K562 (cell line): ENCODE data around the gene KCNQ4. TPM values are rescaled to one million over a fixed set of nuclear protein-coding genes. Genes with fewer than 3 reads are reported as not detected.

Experiments
- ATAC-seq: fragments of 200-7000 bp; cut with Tn5 transposase; 3 replicates; pipeline ENCODE4 v1.9.1; 2020; ENCODE audit warnings: moderate library complexity
- BruUV-seq: library from RNA; stranded (reverse); fragments of 400-500 nt; replicated peaks from 2 replicates; lab custom pipeline; 2021; lab: Mats Ljungman, UMichigan
- CTCF ChIA-PET: fragments of 300-600 bp; formaldehyde crosslinking; extraction: SDS; loops from one replicate; lab custom pipeline; 2021; ENCODE audit warnings: low intra/inter-chr PET ratio; lab: Yijun Ruan, JAX
- POLR2A ChIA-PET: fragments of 300-600, 350-650 bp; sonication (Branson Sonifier 250); formaldehyde crosslinking; extraction: SDS; loops from one replicate; lab custom pipeline; 2021; ENCODE audit warnings: antibody characterized with exemption, inconsistent platforms; lab: Yijun Ruan, JAX
- DNase-seq, 4 experiments: peaks; one replicate each; pipeline versions ENCODE4 v3.0.0 to v3.0.0-alpha.2; 2011 to 2018; ENCODE audit warnings: low spot score in 3 of 4, mixed read lengths in 3 of 4; ENCODE audit errors: extremely low read depth in 1 of 4
- FAIRE-seq: peaks from 2 replicates; lab custom pipeline; 2011; peaks lifted over from hg19 to GRCh38; lab: Jason Lieb, UNC
- H2AFZ ChIP-seq: 2 replicates; pipeline ENCODE4 v1.6.0; 2011; ENCODE audit warnings: low read depth, low read length, control low read depth, inconsistent platforms
- H3K27ac ChIP-seq: fragments of 200-600 bp; 3 replicates; pipeline ENCODE4 v1.8.0; 2011; ENCODE audit warnings: low read depth, mild to moderate bottlenecking, control low read depth, inconsistent platforms, low read length, moderate library complexity, mixed read lengths; ENCODE audit errors: extremely low read depth
- H3K27me3 ChIP-seq, 2 experiments: fragments of 300-600 bp in 1 of 2; 2 replicates in 1 of 2; 3 replicates in 1 of 2; pipeline versions ENCODE4 v1.6.0 to v1.8.0; 2011; ENCODE audit warnings: inconsistent platforms in 2 of 2, low read length in 2 of 2, mild to moderate bottlenecking in 1 of 2, mixed read lengths in 1 of 2, moderate library complexity in 1 of 2; ENCODE audit not compliant: control insufficient read depth in 2 of 2, insufficient read depth in 2 of 2
- H3K36me3 ChIP-seq: fragments of 300-600 bp; 3 replicates; pipeline ENCODE4 v1.8.0; 2011; ENCODE audit warnings: mild to moderate bottlenecking, low read length, inconsistent platforms; ENCODE audit not compliant: control insufficient read depth, insufficient read depth
- H3K4me1 ChIP-seq, 2 experiments: fragments of 200-600 bp in 1 of 2; replicated peaks in 1 of 2; 2 replicates in 1 of 2; 3 replicates in 1 of 2; pipeline versions ENCODE4 v1.5.1 to v1.8.0; 2011; ENCODE audit warnings: inconsistent platforms in 2 of 2, low read length in 2 of 2, mild to moderate bottlenecking in 1 of 2, mixed read lengths in 1 of 2, moderate library complexity in 1 of 2; ENCODE audit not compliant: control insufficient read depth in 2 of 2, insufficient read depth in 2 of 2
- H3K4me2 ChIP-seq: 2 replicates; pipeline ENCODE4 v1.6.1; 2011; ENCODE audit warnings: low read length, control low read depth, inconsistent platforms, mixed read lengths; ENCODE audit not compliant: insufficient read depth
- H3K4me3 ChIP-seq: fragments of 200-600 bp; sonication (generic), shearing (Covaris generic); 2 replicates; pipeline ENCODE4 v1.5.1; 2016; ENCODE audit warnings: control low read depth, inconsistent platforms
- H3K79me2 ChIP-seq: fragments of 200-600 bp; 3 replicates; pipeline ENCODE4 v1.8.0; 2011; ENCODE audit warnings: low read length, inconsistent platforms; ENCODE audit not compliant: control insufficient read depth, insufficient read depth
- H3K9ac ChIP-seq, 2 experiments: 2 replicates each; pipeline versions ENCODE4 v1.6.0 to v1.6.1; 2011; ENCODE audit warnings: low read depth in 2 of 2, low read length in 2 of 2, control low read depth in 1 of 2, inconsistent platforms in 1 of 2, mild to moderate bottlenecking in 1 of 2, mixed read lengths in 1 of 2; ENCODE audit not compliant: insufficient read depth in 1 of 2
- H3K9me1 ChIP-seq: one replicate; pipeline ENCODE4 v1.6.0; 2011; ENCODE audit warnings: inconsistent platforms, mild to moderate bottlenecking, low read length, moderate library complexity; ENCODE audit not compliant: control insufficient read depth, insufficient read depth
- H3K9me3 ChIP-seq: replicated peaks from 2 replicates; pipeline ENCODE4 v1.5.1; 2011; ENCODE audit warnings: low read depth, low read length, inconsistent platforms; ENCODE audit not compliant: control insufficient read depth, insufficient read depth
- H4K20me1 ChIP-seq: replicated peaks from 2 replicates; pipeline ENCODE4 v1.6.1; 2011; ENCODE audit warnings: low read length, inconsistent platforms, mixed read lengths; ENCODE audit not compliant: control insufficient read depth, insufficient read depth
- ADNP ChIP-seq: fragments of 200-800 bp; sonication (Bioruptor generic); IDR thresholded peaks from 2 replicates; pipeline ENCODE4 v1.6.1; 2016; ENCODE audit warnings: missing genetic modification characterization, missing compliant biosample characterization
- BDP1 ChIP-seq: IDR thresholded peaks from 3 replicates; pipeline ENCODE4 v1.6.1; 2011; ENCODE audit not compliant: insufficient read length, insufficient read depth
- C11orf30 ChIP-seq: fragments of 450-650 bp; IDR thresholded peaks from 2 replicates; pipeline ENCODE4 v1.6.1; 2016; ENCODE audit warnings: low read depth, mild to moderate bottlenecking
- CBFA2T3 ChIP-seq: fragments of 450-650 bp; IDR thresholded peaks from 2 replicates; pipeline ENCODE4 v1.6.1; 2017
- DACH1 ChIP-seq: fragments of 450-650 bp; IDR thresholded peaks from 2 replicates; pipeline ENCODE4 v1.6.1; 2018; ENCODE audit not compliant: partially characterized antibody
- DPF2 ChIP-seq: fragments of 450-650 bp; IDR thresholded peaks from 2 replicates; pipeline ENCODE4 v1.6.1; 2016
- EP300 ChIP-seq: IDR thresholded peaks from 2 replicates; pipeline ENCODE4 v1.6.1; 2012; ENCODE audit warnings: low read length, improper control_type of control experiment
- ERF ChIP-seq: fragments of 450-650 bp; formaldehyde crosslinking; IDR thresholded peaks from 2 replicates; pipeline ENCODE4 v1.4.0; 2020; ENCODE audit warnings: mild to moderate bottlenecking, mixed read lengths
- ESRRA ChIP-seq: fragments of 450-650 bp; IDR thresholded peaks from 2 replicates; pipeline ENCODE4 v1.6.1; 2014; ENCODE audit warnings: low read depth, mild to moderate bottlenecking, moderate library complexity, borderline replicate concordance
- IRF9 ChIP-seq: fragments of 450-650 bp; IDR thresholded peaks from 2 replicates; pipeline ENCODE4 v1.6.1; 2016; ENCODE audit warnings: missing biosample characterization, missing genetic modification characterization
- NFE2 ChIP-seq: IDR thresholded peaks from 2 replicates; pipeline ENCODE4 v1.6.1; 2014; ENCODE audit warnings: antibody characterized with exemption, low read depth
- STAT6 ChIP-seq: sonication (generic); formaldehyde crosslinking; IDR thresholded peaks from 2 replicates; pipeline ENCODE4 v1.8.1; 2023; ENCODE audit warnings: mild to moderate bottlenecking, missing genetic modification reagents
- TCF3 ChIP-seq: sonication (generic); formaldehyde crosslinking; IDR thresholded peaks from 2 replicates; pipeline ENCODE4 v1.4.0; 2020; ENCODE audit warnings: mild to moderate bottlenecking, missing genetic modification reagents
- TFAP4 ChIP-seq: sonication (generic); formaldehyde crosslinking; IDR thresholded peaks from 2 replicates; pipeline ENCODE4 v1.8.0; 2022; ENCODE audit warnings: missing genetic modification reagents, mild to moderate bottlenecking, moderate library complexity, borderline replicate concordance
- USF1 ChIP-seq: sonication (generic); formaldehyde crosslinking; IDR thresholded peaks from 2 replicates; pipeline ENCODE4 v1.9.0; 2022; ENCODE audit warnings: mild to moderate bottlenecking, missing genetic modification reagents
- ZBTB12 ChIP-seq: fragments of 250-450 bp; sonication (Bioruptor Pico); IDR thresholded peaks from 2 replicates; pipeline ENCODE4 v1.4.0; 2020
- ZNF316 ChIP-seq: fragments of 450-650 bp; IDR thresholded peaks from 2 replicates; pipeline ENCODE4 v1.6.1; 2016
- ZNF507 ChIP-seq: conservative IDR thresholded peaks from 2 replicates; pipeline ENCODE4 v1.6.1; 2017; ENCODE audit warnings: missing genetic modification characterization, missing compliant biosample characterization
- ZNF79 ChIP-seq: fragments of 250-450 bp; sonication (Bioruptor Pico); IDR thresholded peaks from 2 replicates; pipeline ENCODE4 v1.4.0; 2020; ENCODE audit warnings: low read depth, mild to moderate bottlenecking, moderate library complexity
- WGBS: fragments of 100-300 bp; shearing (Covaris generic); methylation state at CpG from one replicate; pipeline ENCODE4 v1.1.6; 2016; ENCODE audit warnings: low coverage, mixed read lengths; ENCODE audit not compliant: insufficient coverage; ENCODE audit errors: missing lambda C conversion rate; 5-methylcytosine and 5-hydroxymethylcytosine counted together
- in situ Hi-C: fragments of 300-500 bp; cut with MboI; formaldehyde crosslinking; loops from 4 replicates; pipeline ENCODE4 v1.15.0; 2018; ENCODE audit warnings: inconsistent platforms, mixed read lengths
- intact Hi-C: fragments of 100-400 bp; cut with micrococcal nuclease; formaldehyde crosslinking; loops from 2 replicates; pipeline ENCODE4 v1.14.2; 2022
- polyA plus RNA-seq, 8 experiments: library from polyadenylated mRNA; depleted of rRNA in 4 of 8; stranded (reverse) in 5 of 8; unstranded in 3 of 8; fragments of >200 nt; fragmentation: Nextera tagmentation in 2 of 8; fragmentation: Illumina TruSeq in 1 of 8; extraction: Ambion mirVana in 2 of 8; extraction: Trizol in 1 of 8; gene quantifications; 2 replicates each; pipeline versions ENCODE4 v1.2.1 to v1.2.3, GENCODE V29; 2011 to 2014; ENCODE audit warnings: inconsistent platforms in 1 of 8, missing spikeins in 1 of 8
- total RNA-seq, 7 experiments: library from RNA; depleted of rRNA in 6 of 7; stranded (reverse); fragments of >200 nt in 6 of 7; fragmentation: Illumina TruSeq in 2 of 7; extraction: Trizol in 2 of 7; gene quantifications; 2 replicates each; pipeline versions ENCODE4 v1.2.1 to v1.2.3, GENCODE V29; 2011 to 2021; ENCODE audit warnings: low replicate concordance in 1 of 7

KCNQ4 gene
- total and polyA plus RNA-seq, 9 of the 15 experiments (the other 6 are each of a cell fraction or from before 2014, with no cell fraction given), result 0.07 to 4.1 (median 0.79) TPM

- Histone ChIP-seq H3K27me3 (no peaks in the 10 kb centered on the region; a peak in 1 of 5 replicates), H3K9me1 (no peaks in the 10 kb centered on the region), H3K4me1 (peaks cover 29 to 37% of the 10 kb centered on the region in 2 experiments; a peak in 4 of 5 replicates), H3K27ac (peak overlapping the region; percentile 44; the same call in 2 of the 3 replicates), H3K4me3 (no peak overlapping the region), H3K9me3 (no peaks in the 10 kb centered on the region), H2AFZ (peak overlapping the region; percentile 6; the same call in 1 of the 2 replicates), H3K9ac (no peak overlapping the region), H3K36me3 (no peaks in the 10 kb centered on the region), H4K20me1 (no peaks in the 10 kb centered on the region), H3K4me2 (peak overlapping the region; percentile 22), H3K79me2 (no peaks in the 10 kb centered on the region)
- CTCF ChIA-PET, result no interaction called here
- peak; percentile 74 for ATAC-seq
- 9% methylated on average over 2 of the region's 2 CpGs for WGBS
- FAIRE-seq, result peak; percentile 71
- DNase-seq, result peak; percentile 49 to 81 (median 66)
- no TSS peak for BruUV-seq
- intact Hi-C loops (no loop called here), in situ Hi-C loops (no loop called here)
- POLR2A ChIA-PET, result interaction anchor here (0.6 to 5.0 kb wide), 11 partner anchors 9 to 370 kb away, joined by 3 to 16 read pairs (median 4); no protein-coding TSS in a partner anchor
- peak; percentile 52; the same call in 1 of the 2 replicates for TF ChIP-seq TCF3
- 0 out of 2 replicates have a peak, but pooled peaks have one; percentile 43 for TF ChIP-seq STAT6 (CRISPR knock-in tag)
- 0 out of 2 replicates have a peak, but pooled peaks have one; percentile 7 for TF ChIP-seq ZBTB12 (CRISPR knock-in tag)
- no peak for TF ChIP-seq IRF9
- peak; percentile 52 for TF ChIP-seq EP300
- peak; percentile 26; the same call in 1 of the 2 replicates for TF ChIP-seq C11orf30
- TF ChIP-seq DACH1, result peak; percentile 86
- no peak for TF ChIP-seq USF1 (CRISPR knock-in tag)
- TF ChIP-seq TFAP4, result peak; percentile 68
- peak; percentile 96 for TF ChIP-seq ESRRA
- TF ChIP-seq ZNF79, result no peak
- TF ChIP-seq ERF (CRISPR knock-in tag), result no peak
- peak; percentile 45; the same call in 1 of the 2 replicates for TF ChIP-seq ZNF316
- TF ChIP-seq ADNP, result peak; percentile 57; the same call in 1 of the 2 replicates
- peak; percentile 36 for TF ChIP-seq DPF2
- peak; percentile 49; the same call in 1 of the 2 replicates for TF ChIP-seq NFE2
- no peak for TF ChIP-seq BDP1
- no peak for TF ChIP-seq ZNF507 (tag)
- TF ChIP-seq CBFA2T3, result peak; percentile 79
Measured at GRCh38 chr1:40876436-40876761, 92.8 kb downstream of the KCNQ4 start.
